Neural progenitor cell (in vitro differentiated cells): ENCODE results near the gene SHC2. TPM values are rescaled to one million over a fixed set of nuclear protein-coding genes. Genes with fewer than 3 reads are reported as not detected.
A peak's percentile ranks its signal among the peaks of the same experiment; 100 is the strongest.

ENCODE experiments used
- DNase-seq: peaks from one replicate; pipeline ENCODE4 v3.0.0-alpha.2; 2016; ENCODE audit warnings: low spot score
- H2AFZ ChIP-seq: fragments of 200-600 bp; sonication (generic); replicated peaks from 2 replicates; pipeline ENCODE4 v1.6.1; 2016; ENCODE audit warnings: antibody characterized with exemption
- H3F3A ChIP-seq: fragments of 200-600 bp; sonication (generic); 2 replicates; pipeline ENCODE4 v1.6.1; 2016; ENCODE audit warnings: antibody characterized with exemption, low read depth
- H3K27ac ChIP-seq: fragments of 200-600 bp; sonication (generic); 2 replicates; pipeline ENCODE4 v1.5.1; 2016; ENCODE audit warnings: mild to moderate bottlenecking
- H3K27me3 ChIP-seq: fragments of 200-600 bp; sonication (generic); 2 replicates; pipeline ENCODE4 v1.6.1; 2016; ENCODE audit warnings: mild to moderate bottlenecking, moderate library complexity
- H3K36me3 ChIP-seq: fragments of 200-600 bp; sonication (generic); 2 replicates; pipeline ENCODE4 v1.5.1; 2016
- H3K4me1 ChIP-seq: fragments of 200-600 bp; sonication (generic); 2 replicates; pipeline ENCODE4 v1.6.1; 2016; ENCODE audit warnings: mixed run types
- H3K4me2 ChIP-seq: fragments of 200-600 bp; sonication (generic); 2 replicates; pipeline ENCODE4 v1.6.1; 2016
- H3K4me3 ChIP-seq: fragments of 200-600 bp; sonication (generic); 2 replicates; pipeline ENCODE4 v1.5.1; 2016
- H3K79me2 ChIP-seq: fragments of 200-600 bp; sonication (generic); 2 replicates; pipeline ENCODE4 v1.6.1; 2016; ENCODE audit warnings: low read depth
- H3K9ac ChIP-seq: fragments of 200-600 bp; sonication (generic); 2 replicates; pipeline ENCODE4 v1.6.1; 2016
- H3K9me3 ChIP-seq: fragments of 200-600 bp; sonication (generic); 2 replicates; pipeline ENCODE4 v1.5.1; 2016; ENCODE audit warnings: low read depth
- H4K20me1 ChIP-seq: fragments of 200-600 bp; sonication (generic); 2 replicates; pipeline ENCODE4 v1.6.1; 2016; ENCODE audit warnings: low read depth
- H3K27ac Mint-ChIP-seq: 3 replicates; pipeline ENCODE4 v1.8.0; 2021; ENCODE audit warnings: mixed read lengths
- H3K27me3 Mint-ChIP-seq: 2 replicates; pipeline ENCODE4 v1.8.0; 2022; ENCODE audit warnings: low read depth, mild to moderate bottlenecking, inconsistent platforms, moderate library complexity, mixed read lengths; ENCODE audit not compliant: insufficient read depth
- H3K36me3 Mint-ChIP-seq: 3 replicates; pipeline ENCODE4 v1.8.0; 2021; ENCODE audit warnings: mixed read lengths
- H3K4me1 Mint-ChIP-seq: 3 replicates; pipeline ENCODE4 v1.8.0; 2021; ENCODE audit warnings: mixed read lengths
- H3K4me3 Mint-ChIP-seq: 3 replicates; pipeline ENCODE4 v1.8.0; 2021; ENCODE audit warnings: mild to moderate bottlenecking, moderate library complexity, mixed read lengths
- H3K9me3 Mint-ChIP-seq: 3 replicates; pipeline ENCODE4 v1.8.0; 2020; ENCODE audit warnings: mixed read lengths
- EZH2 ChIP-seq: fragments of 200-600 bp; sonication (generic); IDR thresholded peaks from 2 replicates; pipeline ENCODE4 v1.6.1; 2017; ENCODE audit warnings: antibody characterized with exemption, mild to moderate bottlenecking, moderate library complexity
- EZH2phosphoT487 ChIP-seq: fragments of 200-600 bp; sonication (generic); IDR thresholded peaks from 2 replicates; pipeline ENCODE4 v1.6.1; 2017; ENCODE audit warnings: antibody characterized with exemption
- total RNA-seq: library from RNA; depleted of rRNA; stranded (reverse); fragments of >200 nt; gene quantifications from 2 replicates; pipeline ENCODE4 v1.2.3, GENCODE V29; 2015; ENCODE audit warnings: low replicate concordance
- TF ChIP-seq, protein P1 (sequence below): fragments of 200-600 bp; sonication (generic); IDR thresholded peaks from 2 replicates; pipeline ENCODE4 v1.5.1; 2017; ENCODE audit warnings: antibody characterized with exemption, mild to moderate bottlenecking

The SHC2 gene
- total RNA-seq, 1 donor from 2014 or later: 3.2 TPM

DNA sequence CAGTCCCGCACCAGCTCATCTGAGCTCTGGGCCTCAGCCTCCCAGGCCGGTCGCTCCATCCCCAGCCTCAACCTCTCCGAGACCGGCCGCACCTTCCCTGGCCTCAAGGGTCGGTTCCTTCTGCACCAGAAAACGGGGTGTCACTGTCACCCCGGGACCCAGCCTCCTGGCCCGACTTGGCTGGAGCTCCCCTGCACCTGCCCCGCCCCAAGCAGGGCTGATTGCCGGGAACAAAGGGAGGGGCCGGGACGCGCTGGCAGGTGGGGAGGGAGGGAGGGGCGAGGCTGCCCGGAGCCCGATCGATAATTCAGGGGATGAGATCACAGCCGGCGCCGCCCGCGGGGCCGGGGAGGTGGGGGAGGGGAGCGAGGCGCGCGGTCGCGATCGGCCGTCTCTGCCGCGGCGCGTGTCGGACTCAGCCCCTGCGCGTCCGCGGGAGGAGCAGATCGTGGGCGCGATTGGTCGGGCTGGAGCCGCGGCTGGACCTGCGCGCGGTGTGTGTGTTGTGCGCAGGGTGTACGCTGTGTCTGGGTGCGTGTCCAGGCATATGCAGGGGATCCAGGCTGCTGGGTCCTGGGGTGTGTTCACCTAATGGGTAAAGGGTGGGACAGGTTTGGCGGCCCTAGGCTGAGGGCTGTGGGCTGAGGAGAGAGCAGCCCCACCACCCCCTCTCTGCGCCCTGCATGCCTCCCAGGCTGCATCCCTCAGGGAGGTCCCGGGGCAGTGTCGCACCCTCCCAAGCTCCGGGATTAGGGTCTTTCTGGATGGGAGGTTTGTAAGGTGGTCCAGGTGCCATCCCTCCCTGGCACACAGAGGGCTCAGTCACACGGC lies 1.1 kb upstream of the SHC2 start:
- peak overlapping the region; percentile 74 for H3K4me2 ChIP-seq
- no peaks in the 10 kb centered on the region for H4K20me1 ChIP-seq
- H3K27ac ChIP-seq: no peak overlapping the region
- H3K9me3 ChIP-seq: no peaks in the 10 kb centered on the region
- H3K4me1 ChIP-seq: peaks cover 3% of the 10 kb centered on the region
- H3K36me3 ChIP-seq: no peaks in the 10 kb centered on the region
- H3K27me3 ChIP-seq: peaks cover 40% of the 10 kb centered on the region
- no peak overlapping the region for H2AFZ ChIP-seq
- Mint-ChIP-seq H3K4me1 (peaks cover 10% of the 10 kb centered on the region), H3K9me3 (peaks cover 6% of the 10 kb centered on the region), H3K4me3 (peak overlapping the region; percentile 82), H3K27ac (no peak overlapping the region), H3K27me3 (peaks cover 9% of the 10 kb centered on the region), H3K36me3 (peaks cover 3% of the 10 kb centered on the region)
- peaks cover 13% of the 10 kb centered on the region for H3F3A ChIP-seq
- H3K79me2 ChIP-seq: no peaks in the 10 kb centered on the region
- H3K4me3 ChIP-seq: peak overlapping the region; percentile 56
- no peak overlapping the region for H3K9ac ChIP-seq
- peak; percentile 81 for DNase-seq
- TF ChIP-seq EZH2phosphoT487 (peak; percentile 45), EZH2 (peak; percentile 46)
- TF ChIP-seq, protein P1, sequence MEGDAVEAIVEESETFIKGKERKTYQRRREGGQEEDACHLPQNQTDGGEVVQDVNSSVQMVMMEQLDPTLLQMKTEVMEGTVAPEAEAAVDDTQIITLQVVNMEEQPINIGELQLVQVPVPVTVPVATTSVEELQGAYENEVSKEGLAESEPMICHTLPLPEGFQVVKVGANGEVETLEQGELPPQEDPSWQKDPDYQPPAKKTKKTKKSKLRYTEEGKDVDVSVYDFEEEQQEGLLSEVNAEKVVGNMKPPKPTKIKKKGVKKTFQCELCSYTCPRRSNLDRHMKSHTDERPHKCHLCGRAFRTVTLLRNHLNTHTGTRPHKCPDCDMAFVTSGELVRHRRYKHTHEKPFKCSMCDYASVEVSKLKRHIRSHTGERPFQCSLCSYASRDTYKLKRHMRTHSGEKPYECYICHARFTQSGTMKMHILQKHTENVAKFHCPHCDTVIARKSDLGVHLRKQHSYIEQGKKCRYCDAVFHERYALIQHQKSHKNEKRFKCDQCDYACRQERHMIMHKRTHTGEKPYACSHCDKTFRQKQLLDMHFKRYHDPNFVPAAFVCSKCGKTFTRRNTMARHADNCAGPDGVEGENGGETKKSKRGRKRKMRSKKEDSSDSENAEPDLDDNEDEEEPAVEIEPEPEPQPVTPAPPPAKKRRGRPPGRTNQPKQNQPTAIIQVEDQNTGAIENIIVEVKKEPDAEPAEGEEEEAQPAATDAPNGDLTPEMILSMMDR: no peak

DNA sequence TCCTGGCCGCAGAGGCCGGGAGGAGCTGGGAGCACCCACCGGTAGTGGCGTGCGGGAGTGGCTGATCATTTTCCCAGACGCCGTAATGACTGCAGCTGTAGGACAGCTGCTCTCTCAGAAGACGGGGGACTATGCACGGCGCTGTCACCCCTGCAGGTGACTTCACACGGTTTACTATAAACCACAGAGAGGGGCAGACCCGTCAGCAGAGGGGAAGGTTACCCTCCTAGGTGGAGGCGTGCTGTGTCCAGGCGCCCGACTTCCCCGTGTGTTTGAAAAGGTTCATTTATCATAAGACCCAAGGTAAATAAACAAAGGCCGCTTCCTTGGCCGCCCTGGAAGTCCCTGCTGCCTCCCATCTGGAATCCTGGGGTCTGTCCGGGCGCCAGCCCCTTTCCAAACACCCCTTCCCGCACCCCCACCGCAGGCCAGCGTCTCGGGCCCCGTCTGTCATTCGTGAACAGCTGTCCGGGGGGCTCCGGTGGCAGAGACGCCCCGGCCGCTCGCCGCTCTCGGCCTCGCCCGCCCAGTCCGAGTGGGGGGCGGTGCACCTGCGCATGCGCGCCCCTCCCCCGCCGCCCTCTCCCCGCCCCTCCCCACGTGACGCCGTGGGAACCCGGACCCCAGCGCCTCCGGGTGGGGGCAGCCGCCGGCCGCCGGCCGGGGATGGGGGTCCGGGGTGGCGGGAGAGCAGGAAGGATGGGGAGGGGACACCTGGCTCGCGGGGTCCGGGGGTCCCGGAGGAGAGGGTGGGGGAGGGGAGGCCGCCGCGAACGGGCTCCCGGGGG lies 915 bp downstream of the SHC2 start:
- no peak overlapping the region for H3K27ac ChIP-seq
- DNase-seq: peak; percentile 82
- peaks cover 3% of the 10 kb centered on the region for H3K36me3 Mint-ChIP-seq
- peaks cover 13% of the 10 kb centered on the region for H3F3A ChIP-seq
- H3K4me3 ChIP-seq: peak overlapping the region; percentile 55
- H3K27me3 Mint-ChIP-seq: peaks cover 9% of the 10 kb centered on the region
- H3K79me2 ChIP-seq: no peaks in the 10 kb centered on the region
- peaks cover 40% of the 10 kb centered on the region for H3K27me3 ChIP-seq
- peak overlapping the region; percentile 78 for H3K4me2 ChIP-seq
- H3K9ac ChIP-seq: no peak overlapping the region
- H2AFZ ChIP-seq: no peak overlapping the region
- no peaks in the 10 kb centered on the region for H4K20me1 ChIP-seq
- no peak for TF ChIP-seq EZH2phosphoT487
- TF ChIP-seq, protein P1: no peak
- TF ChIP-seq EZH2: no peak
- H3K9me3 Mint-ChIP-seq: peaks cover 4% of the 10 kb centered on the region
- no peaks in the 10 kb centered on the region for H3K36me3 ChIP-seq
- peaks cover 10% of the 10 kb centered on the region for H3K4me1 Mint-ChIP-seq
- H3K4me1 ChIP-seq: peaks cover 3% of the 10 kb centered on the region
- peak overlapping the region; percentile 91 for H3K27ac Mint-ChIP-seq
- no peaks in the 10 kb centered on the region for H3K9me3 ChIP-seq
- H3K4me3 Mint-ChIP-seq: peak overlapping the region; percentile 90

DNA sequence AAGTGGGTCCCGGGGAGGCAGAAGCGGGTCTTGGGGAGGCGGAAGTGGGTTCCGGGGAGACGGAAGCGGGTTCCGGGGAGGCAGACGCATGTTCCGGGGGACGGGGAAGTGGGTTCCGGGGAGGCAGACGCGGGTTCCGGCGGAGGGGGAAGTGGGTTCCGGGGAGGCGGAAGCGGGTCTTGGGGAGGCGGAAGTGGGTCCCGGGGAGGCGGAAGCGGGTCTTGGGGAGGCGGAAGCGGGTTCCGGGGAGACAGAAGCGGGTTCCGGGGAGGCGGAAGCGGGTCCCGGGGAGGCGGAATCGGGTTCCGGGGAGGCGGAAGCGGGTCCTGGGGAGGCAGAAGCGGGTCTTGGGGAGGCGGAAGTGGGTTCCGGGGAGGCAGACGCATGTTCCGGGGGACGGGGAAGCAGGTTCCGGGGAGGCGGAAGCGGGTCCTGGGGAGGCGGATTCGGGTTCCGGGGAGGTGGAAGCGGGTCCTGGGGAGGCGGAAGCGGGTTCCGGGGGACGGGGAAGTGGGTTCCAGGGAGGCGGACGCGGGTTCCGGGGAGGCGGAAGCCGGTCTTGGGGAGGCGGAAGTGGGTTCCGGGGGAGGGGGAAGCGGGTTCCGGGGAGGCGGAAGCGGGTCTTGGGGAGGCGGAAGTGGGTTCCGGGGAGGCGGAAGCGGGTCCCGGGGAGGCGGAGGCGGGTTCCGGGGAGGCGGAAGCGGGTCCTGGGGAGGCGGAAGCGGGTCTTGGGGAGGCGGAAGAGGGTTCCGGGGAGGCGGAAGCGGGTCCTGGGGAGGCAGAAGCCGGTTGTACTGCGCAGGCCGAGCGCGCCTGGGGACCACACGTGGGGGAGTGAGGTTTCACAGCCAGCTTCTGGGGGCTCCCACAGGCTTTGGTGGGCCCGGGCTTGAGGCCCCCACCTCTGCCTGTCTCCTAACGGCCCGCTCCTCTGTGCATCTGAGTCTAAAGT lies 2.5 kb downstream of the SHC2 start:
- Histone ChIP-seq H3K27ac (no peak overlapping the region), H3K4me2 (no peak overlapping the region), H3K4me3 (no peak overlapping the region), H2AFZ (no peak overlapping the region), H3K9ac (no peak overlapping the region), H3K36me3 (no peaks in the 10 kb centered on the region), H3K27me3 (peaks cover 40% of the 10 kb centered on the region), H3K9me3 (no peaks in the 10 kb centered on the region), H3K79me2 (no peaks in the 10 kb centered on the region), H3F3A (peaks cover 13% of the 10 kb centered on the region), H4K20me1 (no peaks in the 10 kb centered on the region), H3K4me1 (peaks cover 3% of the 10 kb centered on the region)
- Mint-ChIP-seq H3K4me3 (peak overlapping the region; percentile 15), H3K36me3 (peaks cover 3% of the 10 kb centered on the region), H3K4me1 (peaks cover 10% of the 10 kb centered on the region), H3K27ac (no peak overlapping the region), H3K9me3 (no peaks in the 10 kb centered on the region), H3K27me3 (peaks cover 9% of the 10 kb centered on the region)
- no peak for DNase-seq
- no peak for TF ChIP-seq EZH2
- TF ChIP-seq EZH2phosphoT487: no peak
- TF ChIP-seq, protein P1: no peak
